ENCODE measurements around the gene RBM47. TPM values are rescaled to one million over a fixed set of nuclear protein-coding genes. Genes with fewer than 3 reads are reported as not detected.
"Not testable (repeated sequence)": the region's sequence is repeated elsewhere in the genome, so short reads cannot be mapped to it uniquely, and the experiment has no call there.

The RBM47 gene
- total and polyA plus RNA-seq, 2 donors (not counting 1 experiment from before 2014, with no cell fraction given) = 5.6 to 12.9 TPM

DNA sequence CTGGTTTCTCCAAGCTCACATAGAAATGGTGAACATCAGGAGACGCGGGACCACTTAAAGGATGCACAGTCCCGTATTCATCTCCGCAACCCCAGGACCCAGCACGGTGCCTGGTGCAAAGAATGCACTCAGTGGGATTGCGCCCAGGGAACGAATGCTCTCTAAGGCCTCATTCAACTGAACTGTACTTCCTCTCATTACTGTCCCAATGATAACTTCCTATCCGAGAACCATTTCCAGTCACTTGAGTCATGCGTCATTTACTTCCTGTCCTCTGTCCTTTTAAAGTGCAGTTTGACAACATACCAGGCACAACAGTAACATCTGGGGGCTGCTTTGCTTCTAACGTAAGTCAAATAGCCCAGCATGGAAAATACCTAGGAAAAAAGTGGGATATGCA is 75.7 kb downstream of the RBM47 start:
- no peaks in the 10 kb centered on the region for H4K20me1 ChIP-seq (ENCODE audit: control insufficient read depth, insufficient read depth, low read length, poor library complexity, severe bottlenecking)
- no peaks in the 10 kb centered on the region for H3K79me2 ChIP-seq (ENCODE audit: control insufficient read depth, insufficient read depth, low read length)
- no peak overlapping the region for H3K27ac ChIP-seq (ENCODE audit: low read length in 2 of 2)
- Mint-ChIP-seq H3K4me3 (peak overlapping the region; percentile 4), H3K9me3 (ENCODE audit: insufficient read depth) (no peaks in the 10 kb centered on the region), H3K4me1 (peaks cover 32% of the 10 kb centered on the region), H3K27me3 (no peaks in the 10 kb centered on the region), H3K27ac (peak overlapping the region; percentile 46)
- no peak overlapping the region for H3K9ac ChIP-seq (ENCODE audit: low read length)
- H3K4me3 ChIP-seq (ENCODE audit: control extremely low read depth in 1 of 5, extremely low read depth in 1 of 5, insufficient read depth in 1 of 5, low read depth in 2 of 5, low read length in 4 of 5) = peak overlapping the region in 1 of 5 experiments; percentile 41
- intact Hi-C loops (cut with micrococcal nuclease) = loop anchor here (5.0 to 10.0 kb wide), 5 partner anchors 68 to 291 kb away; no protein-coding TSS in a partner anchor
- H3K27me3 ChIP-seq (replicated peaks in 1 of 4; ENCODE audit: control extremely low read depth in 1 of 4, control insufficient read depth in 3 of 4, insufficient read depth in 4 of 4, low read length in 3 of 4) = no peaks in the 10 kb centered on the region
- peak; percentile 44 for DNase-seq
- H3K4me1 ChIP-seq (ENCODE audit: control insufficient read depth in 2 of 2, insufficient read depth in 2 of 2, low read length in 2 of 2) = peaks cover 17 to 21% of the 10 kb centered on the region in 2 donors
- WGBS (ENCODE audit: insufficient coverage) = 76% methylated on average over 10 of the region's 10 CpGs
- no peak overlapping the region for H2AFZ ChIP-seq (ENCODE audit: insufficient read depth, low read depth, low read length, poor library complexity, severe bottlenecking)
- no peaks in the 10 kb centered on the region for H3K36me3 ChIP-seq (replicated peaks in 1 of 2; ENCODE audit: control extremely low read depth in 1 of 2, control insufficient read depth in 1 of 2, extremely low read depth in 1 of 2, insufficient read depth in 2 of 2, low read length in 1 of 2)
- CTCF ChIA-PET = interaction anchor here (0.6 to 1.9 kb wide), 6 partner anchors 11 to 489 kb away, joined by 3 to 5 read pairs (median 3); no protein-coding TSS in a partner anchor
- ATAC-seq (ENCODE audit: low read depth) = peak; percentile 34
- no peaks in the 10 kb centered on the region for H3K9me3 ChIP-seq (ENCODE audit: control extremely low read depth in 1 of 3, control insufficient read depth in 2 of 3, insufficient read depth in 1 of 3, low read length in 2 of 3)
- POLR2A ChIA-PET = interaction anchor here (0.7 kb wide), 1 partner anchor 11 kb away, joined by 6 read pairs; no protein-coding TSS in a partner anchor
- H3K4me2 ChIP-seq (replicated peaks; ENCODE audit: low read depth, low read length, poor library complexity, severe bottlenecking) = peak overlapping the region; percentile 37
- TF ChIP-seq, protein P1, sequence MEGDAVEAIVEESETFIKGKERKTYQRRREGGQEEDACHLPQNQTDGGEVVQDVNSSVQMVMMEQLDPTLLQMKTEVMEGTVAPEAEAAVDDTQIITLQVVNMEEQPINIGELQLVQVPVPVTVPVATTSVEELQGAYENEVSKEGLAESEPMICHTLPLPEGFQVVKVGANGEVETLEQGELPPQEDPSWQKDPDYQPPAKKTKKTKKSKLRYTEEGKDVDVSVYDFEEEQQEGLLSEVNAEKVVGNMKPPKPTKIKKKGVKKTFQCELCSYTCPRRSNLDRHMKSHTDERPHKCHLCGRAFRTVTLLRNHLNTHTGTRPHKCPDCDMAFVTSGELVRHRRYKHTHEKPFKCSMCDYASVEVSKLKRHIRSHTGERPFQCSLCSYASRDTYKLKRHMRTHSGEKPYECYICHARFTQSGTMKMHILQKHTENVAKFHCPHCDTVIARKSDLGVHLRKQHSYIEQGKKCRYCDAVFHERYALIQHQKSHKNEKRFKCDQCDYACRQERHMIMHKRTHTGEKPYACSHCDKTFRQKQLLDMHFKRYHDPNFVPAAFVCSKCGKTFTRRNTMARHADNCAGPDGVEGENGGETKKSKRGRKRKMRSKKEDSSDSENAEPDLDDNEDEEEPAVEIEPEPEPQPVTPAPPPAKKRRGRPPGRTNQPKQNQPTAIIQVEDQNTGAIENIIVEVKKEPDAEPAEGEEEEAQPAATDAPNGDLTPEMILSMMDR (IDR thresholded peaks at IDR 0.05) = no peak
- no peak for TF ChIP-seq EZH2 (IDR thresholded peaks at IDR 0.05; ENCODE audit: borderline replicate concordance, insufficient read depth, low read depth, low read length, poor library complexity, severe bottlenecking)

DNA sequence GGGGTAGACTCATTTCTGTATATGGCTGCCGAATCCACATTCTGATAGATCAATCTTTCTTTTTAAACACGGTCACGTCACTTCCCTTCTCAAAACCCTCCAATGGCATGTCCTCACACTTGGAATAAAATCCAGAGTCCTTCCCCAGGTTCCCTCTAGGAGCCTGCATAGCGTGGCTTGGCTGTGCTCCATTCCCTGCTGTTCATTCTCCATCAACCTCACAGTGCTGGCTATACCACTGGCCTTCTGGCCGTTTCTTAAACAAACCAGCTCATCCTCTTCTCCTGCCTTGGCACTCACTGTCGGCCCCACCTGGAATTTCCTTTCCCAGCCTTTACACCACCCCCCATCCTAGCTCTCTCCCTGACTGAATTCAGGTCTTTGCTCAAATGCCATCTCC is 77.1 kb downstream of the RBM47 start:
- peak overlapping the region; percentile 62 for H3K4me3 Mint-ChIP-seq
- WGBS (ENCODE audit: insufficient coverage) = 96% methylated on average over 6 of the region's 6 CpGs
- H3K4me2 ChIP-seq (replicated peaks; ENCODE audit: low read depth, low read length, poor library complexity, severe bottlenecking) = no peak overlapping the region
- no peaks in the 10 kb centered on the region for H3K9me3 Mint-ChIP-seq (ENCODE audit: insufficient read depth)
- peaks cover 17 to 21% of the 10 kb centered on the region in 2 donors for H3K4me1 ChIP-seq (ENCODE audit: control insufficient read depth in 2 of 2, insufficient read depth in 2 of 2, low read length in 2 of 2)
- no peak overlapping the region for H3K9ac ChIP-seq (ENCODE audit: low read length)
- H3K4me1 Mint-ChIP-seq = peaks cover 32% of the 10 kb centered on the region
- no peak for DNase-seq
- no peaks in the 10 kb centered on the region for H3K27me3 ChIP-seq (replicated peaks in 1 of 4; ENCODE audit: control extremely low read depth in 1 of 4, control insufficient read depth in 3 of 4, insufficient read depth in 4 of 4, low read length in 3 of 4)
- CTCF ChIA-PET = interaction anchor here (0.7 to 0.9 kb wide), 2 partner anchors 11 to 102 kb away, joined by 3 read pairs; no protein-coding TSS in a partner anchor
- H3K27ac Mint-ChIP-seq = no peak overlapping the region
- ATAC-seq (ENCODE audit: low read depth) = no peak
- H3K79me2 ChIP-seq (ENCODE audit: control insufficient read depth, insufficient read depth, low read length) = no peaks in the 10 kb centered on the region
- H3K9me3 ChIP-seq (ENCODE audit: control extremely low read depth in 1 of 3, control insufficient read depth in 2 of 3, insufficient read depth in 1 of 3, low read length in 2 of 3) = no peaks in the 10 kb centered on the region
- H3K36me3 ChIP-seq (replicated peaks in 1 of 2; ENCODE audit: control extremely low read depth in 1 of 2, control insufficient read depth in 1 of 2, extremely low read depth in 1 of 2, insufficient read depth in 2 of 2, low read length in 1 of 2) = no peaks in the 10 kb centered on the region
- H3K27me3 Mint-ChIP-seq = no peaks in the 10 kb centered on the region
- H4K20me1 ChIP-seq (ENCODE audit: control insufficient read depth, insufficient read depth, low read length, poor library complexity, severe bottlenecking) = no peaks in the 10 kb centered on the region
- intact Hi-C loops (cut with micrococcal nuclease) = loop anchor here (5.0 to 10.0 kb wide), 5 partner anchors 70 to 292 kb away; no protein-coding TSS in a partner anchor
- H3K4me3 ChIP-seq (ENCODE audit: control extremely low read depth in 1 of 5, extremely low read depth in 1 of 5, insufficient read depth in 1 of 5, low read depth in 2 of 5, low read length in 4 of 5) = no peak overlapping the region
- no peak overlapping the region for H2AFZ ChIP-seq (ENCODE audit: insufficient read depth, low read depth, low read length, poor library complexity, severe bottlenecking)
- H3K27ac ChIP-seq (ENCODE audit: low read length in 2 of 2) = no peak overlapping the region
- POLR2A ChIA-PET = no interaction called here
- no peak for TF ChIP-seq EZH2 (IDR thresholded peaks at IDR 0.05; ENCODE audit: borderline replicate concordance, insufficient read depth, low read depth, low read length, poor library complexity, severe bottlenecking)
- TF ChIP-seq, protein P1 (IDR thresholded peaks at IDR 0.05) = no peak

DNA sequence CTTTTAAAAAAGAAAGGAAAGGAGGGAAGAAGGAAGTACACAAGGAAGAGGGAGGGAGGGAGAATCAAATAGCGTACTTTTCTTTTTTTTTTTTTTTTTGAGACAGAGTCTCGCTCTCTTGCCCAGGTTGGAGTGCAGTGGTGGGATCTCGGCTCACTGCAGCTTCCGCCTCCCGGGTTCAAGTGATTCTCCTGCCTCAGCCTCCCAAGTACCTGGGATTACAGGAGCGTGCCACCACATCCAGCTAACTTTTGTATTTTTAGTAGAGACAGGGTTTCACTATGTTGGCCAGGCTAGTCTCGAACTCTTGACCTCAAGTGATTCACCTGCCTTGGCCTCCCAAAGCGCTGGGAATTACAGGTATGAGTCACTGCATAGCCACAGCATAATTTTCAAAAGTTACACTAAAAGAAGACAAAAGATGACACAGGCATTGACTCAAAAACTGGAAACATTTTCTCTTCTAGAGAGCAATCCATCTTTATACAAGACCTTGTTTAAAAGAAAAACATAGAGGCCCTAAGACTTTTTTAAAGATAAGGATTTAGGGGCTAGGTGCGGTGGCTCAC is 78.0 kb downstream of the RBM47 start:
- CTCF ChIA-PET = interaction anchor here (0.7 to 2.1 kb wide), 4 partner anchors 12 to 101 kb away, joined by 3 to 6 read pairs (median 4); no protein-coding TSS in a partner anchor
- DNase-seq; ATAC-seq (ENCODE audit: low read depth); H3K27me3 ChIP-seq (replicated peaks in 1 of 4; ENCODE audit: control extremely low read depth in 1 of 4, control insufficient read depth in 3 of 4, insufficient read depth in 4 of 4, low read length in 3 of 4); H3K9me3 Mint-ChIP-seq (ENCODE audit: insufficient read depth); H3K36me3 ChIP-seq (replicated peaks in 1 of 2; ENCODE audit: control extremely low read depth in 1 of 2, control insufficient read depth in 1 of 2, extremely low read depth in 1 of 2, insufficient read depth in 2 of 2, low read length in 1 of 2); POLR2A ChIA-PET; H4K20me1 ChIP-seq (ENCODE audit: control insufficient read depth, insufficient read depth, low read length, poor library complexity, severe bottlenecking); H3K79me2 ChIP-seq (ENCODE audit: control insufficient read depth, insufficient read depth, low read length); H3K27me3 Mint-ChIP-seq; H3K9me3 ChIP-seq (ENCODE audit: control extremely low read depth in 1 of 3, control insufficient read depth in 2 of 3, insufficient read depth in 1 of 3, low read length in 2 of 3): not testable (repeated sequence)
- Histone ChIP-seq H3K4me1 (ENCODE audit: control insufficient read depth in 2 of 2, insufficient read depth in 2 of 2, low read length in 2 of 2) (peaks cover 17 to 21% of the 10 kb centered on the region in 2 donors), H3K4me2 (replicated peaks; ENCODE audit: low read depth, low read length, poor library complexity, severe bottlenecking) (peak overlapping the region; percentile 72), H3K4me3 (ENCODE audit: control extremely low read depth in 1 of 5, extremely low read depth in 1 of 5, insufficient read depth in 1 of 5, low read depth in 2 of 5, low read length in 4 of 5) (peak overlapping the region; percentile 11 to 72 (median 56)), H3K9ac (ENCODE audit: low read length) (peak overlapping the region; percentile 70), H2AFZ (ENCODE audit: insufficient read depth, low read depth, low read length, poor library complexity, severe bottlenecking) (peak overlapping the region; percentile 72), H3K27ac (ENCODE audit: low read length in 2 of 2) (peak overlapping the region; percentile 77 to 84)
- Mint-ChIP-seq H3K27ac (peak overlapping the region; percentile 88), H3K4me1 (peaks cover 32% of the 10 kb centered on the region), H3K4me3 (peak overlapping the region; percentile 84)
- intact Hi-C loops (cut with micrococcal nuclease) = loop anchor here (2.0 to 10.0 kb wide), 8 partner anchors 15 to 495 kb away; partner anchors contain the start of gene N4BP2
- WGBS (ENCODE audit: insufficient coverage) = 75% methylated on average over 4 of the region's 9 CpGs

Measured in B cell (primary cell).